HG03439 (cell line): ENCODE measurements around the gene SHQ1.
A peak's percentile ranks its signal among the peaks of the same experiment; 100 is the strongest.

Experiments used
- ATAC-seq: cut with Tn5 transposase; IDR thresholded peaks from one replicate; pipeline ENCODE4 v1.9.1; 2021; ENCODE audit warnings: mild to moderate bottlenecking, moderate library complexity; ENCODE audit not compliant: unreplicated experiment

The SHQ1 gene

GRCh38 chr3:72847751-72848702 lies at the start of gene SHQ1:
Gene SHQ1, minus strand, starts transcription at chr3:72848445. Its CDS starts 105 bp downstream, at chr3:72848340.
- ATAC-seq: peak; percentile 97

- no peak for ATAC-seq
These were observed 49.4 kb upstream of the SHQ1 start for GRCh38 chr3:72897758-72898007.

GRCh38 chr3:72896996-72897757 lies 48.9 kb upstream of the SHQ1 start:
- no peak for ATAC-seq

- ATAC-seq: no peak
These were observed 46.8 kb upstream of the SHQ1 start for GRCh38 chr3:72894976-72895552.

- ATAC-seq: no peak
These were observed 44.6 kb upstream of the SHQ1 start for GRCh38 chr3:72892870-72893269.

- no peak for ATAC-seq
These were observed 44.0 kb upstream of the SHQ1 start for GRCh38 chr3:72892081-72892775.

- no peak for ATAC-seq
These were observed 43.0 kb upstream of the SHQ1 start for GRCh38 chr3:72891053-72891855.

- no peak for ATAC-seq
These were observed 42.1 kb upstream of the SHQ1 start for GRCh38 chr3:72890166-72890925.

GRCh38 chr3:72889310-72890165 lies 41.3 kb upstream of the SHQ1 start:
- ATAC-seq: no peak

- no peak for ATAC-seq
These were observed 40.5 kb upstream of the SHQ1 start for GRCh38 chr3:72888546-72889309.

- peak; percentile 64 for ATAC-seq
These were observed 39.7 kb upstream of the SHQ1 start, which contains the start of gene GXYLT2 for GRCh38 chr3:72887705-72888545. Gene GXYLT2, plus strand, starts transcription at chr3:72888046. Its CDS starts 188 bp downstream, at chr3:72888234.

- no peak for ATAC-seq
These were observed 39.1 kb upstream of the SHQ1 start for GRCh38 chr3:72887343-72887704.

GRCh38 chr3:72872183-72872582 lies 23.9 kb upstream of the SHQ1 start:
- ATAC-seq: no peak

- ATAC-seq: no peak
These were observed 14.3 kb upstream of the SHQ1 start for GRCh38 chr3:72862314-72863090.

GRCh38 chr3:72860846-72861245 lies 12.6 kb upstream of the SHQ1 start:
- no peak for ATAC-seq

- no peak for ATAC-seq
These were observed 11.8 kb upstream of the SHQ1 start for GRCh38 chr3:72860053-72860452.
